HEK293 (cell line): ENCODE measurements around the gene PCYOX1L.

ENCODE experiments used
- CTCF ChIA-PET: fragments of 350-600 bp; formaldehyde crosslinking; extraction: SDS; loops from one replicate; lab custom pipeline; 2021; ENCODE audit warnings: antibody characterized with exemption; lab: Yijun Ruan, JAX
- POLR2A ChIA-PET: fragments of 300-600 bp; formaldehyde crosslinking; extraction: SDS; loops from one replicate; lab custom pipeline; 2020; ENCODE audit warnings: antibody characterized with exemption, inconsistent platforms; lab: Yijun Ruan, JAX
- H3K27ac ChIP-seq: fragments of 200-500 bp; sonication (Bioruptor generic); 2 replicates; pipeline ENCODE4 v1.5.1; 2014; ENCODE audit warnings: low read depth, low read length, control low read depth, inconsistent platforms; ENCODE audit errors: extremely low read depth
- H3K36me3 ChIP-seq, 2 experiments: fragments of 200-500 bp in 1 of 2; sonication (Bioruptor generic) in 1 of 2; 1 replicate in 1 of 2; 2 replicates in 1 of 2; pipeline ENCODE4 v1.5.1; 2014 to 2017; ENCODE audit warnings: inconsistent platforms in 2 of 2, low read length in 2 of 2; ENCODE audit not compliant: control insufficient read depth in 2 of 2, insufficient read depth in 1 of 2
- H3K4me1 ChIP-seq: fragments of 200-500 bp; sonication (Bioruptor generic); 2 replicates; pipeline ENCODE4 v1.5.1; 2014; ENCODE audit warnings: mild to moderate bottlenecking, low read length, inconsistent platforms; ENCODE audit not compliant: control insufficient read depth, insufficient read depth
- H3K4me3 ChIP-seq: 2 replicates; pipeline ENCODE4 v1.5.1; 2011; ENCODE audit warnings: low read depth, mild to moderate bottlenecking, control low read depth, low read length, moderate library complexity
- H3K9me3 ChIP-seq: fragments of 200-500 bp; sonication (Bioruptor generic); 2 replicates; pipeline ENCODE4 v1.5.1; 2014; ENCODE audit warnings: low read depth, low read length, inconsistent platforms; ENCODE audit not compliant: control insufficient read depth, insufficient read depth
- BCL11B ChIP-seq: fragments of 450-650 bp; formaldehyde crosslinking; IDR thresholded peaks from 2 replicates; pipeline ENCODE4 v1.5.1; 2016; ENCODE audit warnings: low read depth, missing biosample characterization, missing genetic modification characterization
- HOXA7 ChIP-seq: sonication (generic); formaldehyde crosslinking; IDR thresholded peaks from 2 replicates; pipeline ENCODE4 v1.8.1; 2022; ENCODE audit warnings: missing genetic modification reagents, borderline replicate concordance
- SCRT1 ChIP-seq: fragments of 450-650 bp; formaldehyde crosslinking; IDR thresholded peaks from 2 replicates; pipeline ENCODE4 v1.5.1; 2016; ENCODE audit warnings: missing biosample characterization, missing genetic modification characterization, borderline replicate concordance
- SETDB1 ChIP-seq: IDR thresholded peaks from one replicate; pipeline ENCODE4 v1.6.1; 2017; ENCODE audit warnings: mild to moderate bottlenecking, low read length, moderate library complexity, mixed read lengths; ENCODE audit not compliant: insufficient read length
- ZBTB10 ChIP-seq: fragments of 450-650 bp; formaldehyde crosslinking; IDR thresholded peaks from 2 replicates; pipeline ENCODE4 v1.5.1; 2016; ENCODE audit warnings: missing biosample characterization, missing genetic modification characterization
- ZBTB44 ChIP-seq: fragments of 450-650 bp; IDR thresholded peaks from 2 replicates; pipeline ENCODE4 v1.5.1; 2018; ENCODE audit warnings: missing biosample characterization, mild to moderate bottlenecking, missing genetic modification characterization
- ZBTB48 ChIP-seq: fragments of 450-650 bp; formaldehyde crosslinking; IDR thresholded peaks from 2 replicates; pipeline ENCODE4 v1.5.1; 2016; ENCODE audit warnings: missing biosample characterization, missing genetic modification characterization
- ZBTB7A ChIP-seq: fragments of 450-650 bp; formaldehyde crosslinking; IDR thresholded peaks from 2 replicates; pipeline ENCODE4 v1.5.1; 2016; ENCODE audit warnings: low read depth, missing biosample characterization, missing genetic modification characterization
- ZNF132 ChIP-seq: fragments of 450-650 bp; formaldehyde crosslinking; IDR thresholded peaks from 2 replicates; pipeline ENCODE4 v1.5.1; 2017; ENCODE audit warnings: missing biosample characterization, missing genetic modification characterization, borderline replicate concordance
- ZNF155 ChIP-seq: fragments of 450-650 bp; formaldehyde crosslinking; IDR thresholded peaks from 2 replicates; pipeline ENCODE4 v1.5.1; 2016; ENCODE audit warnings: missing biosample characterization, missing genetic modification characterization
- ZNF157 ChIP-seq: fragments of 450-650 bp; formaldehyde crosslinking; IDR thresholded peaks from 2 replicates; pipeline ENCODE4 v1.5.1; 2016; ENCODE audit warnings: missing biosample characterization, missing genetic modification characterization
- ZNF175 ChIP-seq: fragments of 450-650 bp; formaldehyde crosslinking; IDR thresholded peaks from 2 replicates; pipeline ENCODE4 v1.5.1; 2016; ENCODE audit warnings: missing biosample characterization, missing genetic modification characterization
- ZNF391 ChIP-seq: fragments of 450-650 bp; formaldehyde crosslinking; IDR thresholded peaks from 2 replicates; pipeline ENCODE4 v1.5.1; 2016; ENCODE audit warnings: low read depth, missing biosample characterization, missing genetic modification characterization, borderline replicate concordance
- ZNF658 ChIP-seq: fragments of 450-650 bp; formaldehyde crosslinking; IDR thresholded peaks from 2 replicates; pipeline ENCODE4; 2016; ENCODE audit warnings: missing biosample characterization, missing genetic modification characterization
- ZNF76 ChIP-seq: fragments of 450-650 bp; formaldehyde crosslinking; IDR thresholded peaks from 2 replicates; pipeline ENCODE4; 2016; ENCODE audit warnings: low read depth, missing biosample characterization, missing genetic modification characterization, borderline replicate concordance
- ZNF777 ChIP-seq: fragments of 450-650 bp; formaldehyde crosslinking; IDR thresholded peaks from 2 replicates; pipeline ENCODE4 v1.5.1; 2017; ENCODE audit warnings: missing biosample characterization, missing genetic modification characterization, borderline replicate concordance
- ZNF843 ChIP-seq: fragments of 450-650 bp; formaldehyde crosslinking; IDR thresholded peaks from 2 replicates; pipeline ENCODE4 v1.5.1; 2016; ENCODE audit warnings: missing biosample characterization, missing genetic modification characterization
- ZSCAN18 ChIP-seq: fragments of 450-650 bp; formaldehyde crosslinking; IDR thresholded peaks from 2 replicates; pipeline ENCODE4 v1.5.1; 2016; ENCODE audit warnings: missing biosample characterization, missing genetic modification characterization
- TF ChIP-seq, protein P1 (sequence below): fragments of 450-650 bp; IDR thresholded peaks from 2 replicates; pipeline ENCODE4 v1.5.1; 2018; ENCODE audit warnings: missing biosample characterization, missing genetic modification characterization
- TF ChIP-seq, protein P2 (sequence below): fragments of 450-650 bp; formaldehyde crosslinking; IDR thresholded peaks from 2 replicates; pipeline ENCODE4 v1.5.1; 2016; ENCODE audit warnings: missing biosample characterization, missing genetic modification characterization
- TF ChIP-seq, protein P3 (sequence below): fragments of 450-650 bp; formaldehyde crosslinking; IDR thresholded peaks from 2 replicates; pipeline ENCODE4 v1.5.1; 2016; ENCODE audit warnings: missing biosample characterization, missing genetic modification characterization
- TF ChIP-seq, protein P4 (sequence below): fragments of 450-650 bp; formaldehyde crosslinking; IDR thresholded peaks from 2 replicates; pipeline ENCODE4; 2016; ENCODE audit warnings: missing biosample characterization, missing genetic modification characterization

Gene PCYOX1L

DNA sequence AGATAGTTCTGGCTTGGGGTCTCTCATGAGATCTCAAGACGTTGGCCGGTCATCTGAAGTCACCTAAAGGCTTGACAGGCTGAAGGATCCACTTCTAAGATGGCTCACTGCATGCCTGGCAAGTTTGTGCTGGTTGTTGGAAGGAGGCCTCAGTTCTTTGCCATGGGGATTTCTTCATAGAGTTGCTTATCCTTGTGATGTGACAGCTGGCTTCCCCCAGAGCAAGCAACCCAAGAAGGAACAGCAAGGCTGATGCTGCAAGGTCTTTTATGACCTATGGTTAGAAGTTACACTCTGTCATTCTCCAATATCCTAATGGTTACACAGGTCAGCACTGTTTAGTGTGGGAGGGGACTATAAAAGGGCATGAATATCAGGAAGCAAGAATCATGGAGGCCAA, 33.2 kb upstream of the PCYOX1L start (continued):
- TF ChIP-seq, protein P1, sequence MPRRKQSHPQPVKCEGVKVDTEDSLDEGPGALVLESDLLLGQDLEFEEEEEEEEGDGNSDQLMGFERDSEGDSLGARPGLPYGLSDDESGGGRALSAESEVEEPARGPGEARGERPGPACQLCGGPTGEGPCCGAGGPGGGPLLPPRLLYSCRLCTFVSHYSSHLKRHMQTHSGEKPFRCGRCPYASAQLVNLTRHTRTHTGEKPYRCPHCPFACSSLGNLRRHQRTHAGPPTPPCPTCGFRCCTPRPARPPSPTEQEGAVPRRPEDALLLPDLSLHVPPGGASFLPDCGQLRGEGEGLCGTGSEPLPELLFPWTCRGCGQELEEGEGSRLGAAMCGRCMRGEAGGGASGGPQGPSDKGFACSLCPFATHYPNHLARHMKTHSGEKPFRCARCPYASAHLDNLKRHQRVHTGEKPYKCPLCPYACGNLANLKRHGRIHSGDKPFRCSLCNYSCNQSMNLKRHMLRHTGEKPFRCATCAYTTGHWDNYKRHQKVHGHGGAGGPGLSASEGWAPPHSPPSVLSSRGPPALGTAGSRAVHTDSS (tag by site-specific recombination): no peak
- no peak for TF ChIP-seq ZNF155 (tag by site-specific recombination)
- no peak for TF ChIP-seq ZNF658 (tag by site-specific recombination)
- TF ChIP-seq ZBTB10 (tag by site-specific recombination): no peak
- TF ChIP-seq ZNF777 (tag by site-specific recombination): no peak
- TF ChIP-seq ZSCAN18 (tag by site-specific recombination): no peak
- no peak for TF ChIP-seq ZNF843 (tag by site-specific recombination)
- TF ChIP-seq, protein P2, sequence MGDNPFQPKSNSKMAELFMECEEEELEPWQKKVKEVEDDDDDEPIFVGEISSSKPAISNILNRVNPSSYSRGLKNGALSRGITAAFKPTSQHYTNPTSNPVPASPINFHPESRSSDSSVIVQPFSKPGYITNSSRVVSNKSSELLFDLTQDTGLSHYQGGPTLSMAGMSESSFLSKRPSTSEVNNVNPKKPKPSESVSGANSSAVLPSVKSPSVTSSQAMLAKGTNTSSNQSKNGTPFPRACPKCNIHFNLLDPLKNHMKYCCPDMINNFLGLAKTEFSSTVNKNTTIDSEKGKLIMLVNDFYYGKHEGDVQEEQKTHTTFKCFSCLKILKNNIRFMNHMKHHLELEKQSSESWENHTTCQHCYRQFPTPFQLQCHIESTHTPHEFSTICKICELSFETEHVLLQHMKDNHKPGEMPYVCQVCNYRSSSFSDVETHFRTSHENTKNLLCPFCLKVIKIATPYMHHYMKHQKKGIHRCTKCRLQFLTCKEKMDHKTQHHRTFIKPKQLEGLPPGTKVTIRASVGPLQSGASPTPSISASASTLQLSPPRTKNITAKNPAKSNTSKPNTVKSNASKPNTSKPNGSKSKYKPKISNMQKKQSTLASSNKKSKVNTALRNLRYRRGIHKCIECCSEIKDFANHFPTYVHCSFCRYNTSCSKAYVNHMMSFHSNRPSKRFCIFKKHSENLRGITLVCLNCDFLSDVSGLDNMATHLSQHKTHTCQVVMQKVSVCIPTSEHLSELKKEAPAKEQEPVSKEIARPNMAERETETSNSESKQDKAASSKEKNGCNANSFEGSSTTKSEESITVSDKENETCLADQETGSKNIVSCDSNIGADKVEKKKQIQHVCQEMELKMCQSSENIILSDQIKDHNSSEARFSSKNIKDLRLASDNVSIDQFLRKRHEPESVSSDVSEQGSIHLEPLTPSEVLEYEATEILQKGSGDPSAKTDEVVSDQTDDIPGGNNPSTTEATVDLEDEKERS (tag by site-specific recombination): no peak

- no peak overlapping the region for H3K27ac ChIP-seq
- H3K9me3 ChIP-seq: no peaks in the 10 kb centered on the region
- POLR2A ChIA-PET: interaction anchor here (1.5 kb wide), 1 partner anchor 20 kb away, joined by 3 read pairs; no protein-coding TSS in a partner anchor
- CTCF ChIA-PET: interaction anchor here (0.8 to 2.3 kb wide), 3 partner anchors 10 to 46 kb away, joined by 4 to 10 read pairs (median 7); no protein-coding TSS in a partner anchor
- H3K36me3 ChIP-seq: no peaks in the 10 kb centered on the region
- H3K4me1 ChIP-seq: peaks cover 8% of the 10 kb centered on the region; the same call in 1 of the 2 replicates
- H3K4me3 ChIP-seq: no peak overlapping the region
- TF ChIP-seq SCRT1 (no peak), ZNF391 (no peak), ZNF132 (tag by site-specific recombination) (no peak), SETDB1 (no peak), ZNF76 (tag by site-specific recombination) (no peak), BCL11B (tag by site-specific recombination) (no peak), ZNF157 (tag by site-specific recombination) (no peak), HOXA7 (CRISPR knock-in tag) (no peak), ZNF175 (tag by site-specific recombination) (no peak), ZBTB7A (tag by site-specific recombination) (no peak), ZBTB44 (tag by site-specific recombination) (no peak), ZBTB48 (tag by site-specific recombination) (no peak)
- TF ChIP-seq, protein P3, sequence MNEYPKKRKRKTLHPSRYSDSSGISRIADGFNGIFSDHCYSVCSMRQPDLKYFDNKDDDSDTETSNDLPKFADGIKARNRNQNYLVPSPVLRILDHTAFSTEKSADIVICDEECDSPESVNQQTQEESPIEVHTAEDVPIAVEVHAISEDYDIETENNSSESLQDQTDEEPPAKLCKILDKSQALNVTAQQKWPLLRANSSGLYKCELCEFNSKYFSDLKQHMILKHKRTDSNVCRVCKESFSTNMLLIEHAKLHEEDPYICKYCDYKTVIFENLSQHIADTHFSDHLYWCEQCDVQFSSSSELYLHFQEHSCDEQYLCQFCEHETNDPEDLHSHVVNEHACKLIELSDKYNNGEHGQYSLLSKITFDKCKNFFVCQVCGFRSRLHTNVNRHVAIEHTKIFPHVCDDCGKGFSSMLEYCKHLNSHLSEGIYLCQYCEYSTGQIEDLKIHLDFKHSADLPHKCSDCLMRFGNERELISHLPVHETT: no peak
- TF ChIP-seq, protein P4, sequence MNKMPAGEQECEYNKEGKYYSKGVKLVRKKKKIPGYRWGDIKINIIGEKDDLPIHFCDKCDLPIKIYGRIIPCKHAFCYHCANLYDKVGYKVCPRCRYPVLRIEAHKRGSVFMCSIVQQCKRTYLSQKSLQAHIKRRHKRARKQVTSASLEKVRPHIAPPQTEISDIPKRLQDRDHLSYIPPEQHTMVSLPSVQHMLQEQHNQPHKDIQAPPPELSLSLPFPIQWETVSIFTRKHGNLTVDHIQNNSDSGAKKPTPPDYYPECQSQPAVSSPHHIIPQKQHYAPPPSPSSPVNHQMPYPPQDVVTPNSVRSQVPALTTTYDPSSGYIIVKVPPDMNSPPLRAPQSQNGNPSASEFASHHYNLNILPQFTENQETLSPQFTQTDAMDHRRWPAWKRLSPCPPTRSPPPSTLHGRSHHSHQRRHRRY: no peak
Observed at GRCh38 chr5:149325166-149325735, 32.6 kb upstream of the PCYOX1L start.
